Retinal pigment epithelial cell (primary cell): ENCODE results near the gene SAMD8.
"Not testable (repeated sequence)": the region's sequence is repeated elsewhere in the genome, so short reads cannot be mapped to it uniquely, and the experiment has no call there.

Experiments
- DNase-seq: peaks from one replicate; pipeline ENCODE4 v3.0.0-alpha.2; 2010; ENCODE audit warnings: low read depth
- H3K4me3 ChIP-seq: 2 replicates; pipeline ENCODE4 v1.5.1; 2011; ENCODE audit warnings: mild to moderate bottlenecking, low read length, control low read depth, moderate library complexity
- TF ChIP-seq, protein P1 (sequence below): conservative IDR thresholded peaks from 2 replicates; pipeline ENCODE4 v1.5.1; 2011; ENCODE audit warnings: low read depth, low read length, control low read depth, inconsistent platforms

The SAMD8 gene

DNA sequence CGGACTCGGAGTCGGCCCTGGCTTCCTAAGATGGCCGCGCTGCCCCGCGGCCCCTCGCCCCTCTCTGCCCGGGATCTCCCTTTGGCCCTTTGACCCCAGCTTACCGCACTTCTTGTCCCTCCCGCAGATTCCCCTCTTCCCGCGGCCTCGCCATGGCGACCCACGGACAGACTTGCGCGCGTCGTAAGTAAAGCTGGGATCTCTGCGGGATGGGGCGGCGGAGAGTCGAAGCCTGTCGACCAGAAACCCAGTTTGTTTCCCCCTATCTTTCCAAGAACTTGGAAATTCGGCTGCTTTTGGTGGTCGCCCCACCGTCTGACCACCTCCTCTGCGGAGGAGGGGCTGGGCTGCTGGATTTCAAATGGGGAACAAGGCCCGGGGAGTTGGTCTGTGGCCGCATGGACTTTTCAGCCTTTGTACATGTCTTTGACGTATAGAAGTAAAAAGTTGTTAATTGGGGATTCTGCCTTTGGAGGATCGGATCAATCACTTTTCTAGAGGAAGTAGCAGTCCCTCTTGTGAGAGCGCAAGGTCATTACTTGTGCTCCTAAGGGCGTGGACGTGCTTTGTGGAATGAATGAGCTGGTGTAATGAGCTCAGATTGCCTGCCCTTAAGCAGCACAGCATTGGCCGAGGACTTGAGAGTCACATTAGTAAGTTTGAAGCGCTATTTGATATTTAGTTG, 99.7 kb downstream of the SAMD8 start:
- TF ChIP-seq, protein P1, sequence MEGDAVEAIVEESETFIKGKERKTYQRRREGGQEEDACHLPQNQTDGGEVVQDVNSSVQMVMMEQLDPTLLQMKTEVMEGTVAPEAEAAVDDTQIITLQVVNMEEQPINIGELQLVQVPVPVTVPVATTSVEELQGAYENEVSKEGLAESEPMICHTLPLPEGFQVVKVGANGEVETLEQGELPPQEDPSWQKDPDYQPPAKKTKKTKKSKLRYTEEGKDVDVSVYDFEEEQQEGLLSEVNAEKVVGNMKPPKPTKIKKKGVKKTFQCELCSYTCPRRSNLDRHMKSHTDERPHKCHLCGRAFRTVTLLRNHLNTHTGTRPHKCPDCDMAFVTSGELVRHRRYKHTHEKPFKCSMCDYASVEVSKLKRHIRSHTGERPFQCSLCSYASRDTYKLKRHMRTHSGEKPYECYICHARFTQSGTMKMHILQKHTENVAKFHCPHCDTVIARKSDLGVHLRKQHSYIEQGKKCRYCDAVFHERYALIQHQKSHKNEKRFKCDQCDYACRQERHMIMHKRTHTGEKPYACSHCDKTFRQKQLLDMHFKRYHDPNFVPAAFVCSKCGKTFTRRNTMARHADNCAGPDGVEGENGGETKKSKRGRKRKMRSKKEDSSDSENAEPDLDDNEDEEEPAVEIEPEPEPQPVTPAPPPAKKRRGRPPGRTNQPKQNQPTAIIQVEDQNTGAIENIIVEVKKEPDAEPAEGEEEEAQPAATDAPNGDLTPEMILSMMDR = no peak
- no peak for DNase-seq
- peak overlapping the region; percentile 96 for H3K4me3 ChIP-seq

DNA sequence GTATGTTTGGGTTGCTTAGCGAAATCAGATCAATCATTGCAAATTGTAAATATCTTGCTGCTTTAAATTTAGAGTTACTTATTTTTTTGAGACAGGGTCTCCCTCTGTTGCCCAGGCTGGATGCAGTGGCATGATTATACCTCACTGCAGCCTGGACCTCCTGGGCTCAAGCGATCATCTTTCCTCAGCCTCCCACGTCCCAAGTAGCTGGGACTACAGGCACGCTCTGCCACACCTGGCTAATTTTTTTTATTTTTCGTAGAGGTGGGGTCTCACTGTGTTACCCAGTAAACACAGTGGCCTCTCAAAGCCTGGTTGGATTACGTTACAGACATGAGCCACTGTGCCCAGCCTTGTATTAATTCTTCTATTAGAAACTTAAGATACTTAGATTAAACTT, 100.9 kb downstream of the SAMD8 start:
- no peak for DNase-seq
- peak overlapping the region; percentile 96 for H3K4me3 ChIP-seq

DNA sequence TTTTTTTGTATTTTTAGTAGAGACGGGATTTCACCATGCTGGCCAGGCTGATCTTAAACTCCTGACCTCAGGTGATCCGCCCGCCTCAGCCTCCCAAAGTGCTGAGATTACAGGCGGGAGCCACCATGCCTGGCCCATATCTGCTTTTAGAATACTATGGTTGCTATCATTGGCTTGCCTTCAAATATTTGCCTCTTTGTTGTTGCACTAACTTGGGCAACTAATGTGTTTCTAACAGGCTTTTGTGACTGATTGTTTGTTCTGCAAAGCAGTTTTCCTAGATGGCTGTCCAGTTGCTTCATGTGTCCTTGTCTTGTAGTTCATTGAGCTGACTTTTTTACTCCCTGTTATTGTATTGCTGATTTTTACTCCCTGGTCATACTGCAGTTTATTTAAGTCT, 108.8 kb downstream of the SAMD8 start:
- no peak for DNase-seq
- TF ChIP-seq, protein P1 = no peak
- H3K4me3 ChIP-seq = no peak overlapping the region

More for the DNA sequence above, 100.9 kb downstream of the SAMD8 start:
- TF ChIP-seq, protein P1 = no peak

DNA sequence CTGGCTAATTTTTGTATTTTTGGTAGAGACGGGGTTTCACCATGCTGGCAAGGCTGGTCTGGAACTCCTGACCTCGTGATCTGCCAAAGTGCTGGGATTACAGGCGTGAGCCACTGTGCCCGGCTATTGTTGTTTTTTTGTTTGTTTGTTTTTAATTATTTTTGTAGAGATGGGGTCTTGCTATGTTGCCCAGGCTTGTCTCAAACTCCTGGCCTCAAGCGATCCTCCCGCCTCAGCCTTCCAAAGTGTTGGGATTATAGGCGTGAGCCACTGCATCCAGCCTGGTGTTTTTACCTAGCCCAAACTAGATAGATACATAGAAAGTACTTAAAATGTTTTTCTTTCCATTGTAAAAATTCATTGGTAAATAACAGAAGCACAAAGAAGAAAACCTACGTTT, 110.0 kb downstream of the SAMD8 start:
- DNase-seq, H3K4me3 ChIP-seq: not testable (repeated sequence)

DNA sequence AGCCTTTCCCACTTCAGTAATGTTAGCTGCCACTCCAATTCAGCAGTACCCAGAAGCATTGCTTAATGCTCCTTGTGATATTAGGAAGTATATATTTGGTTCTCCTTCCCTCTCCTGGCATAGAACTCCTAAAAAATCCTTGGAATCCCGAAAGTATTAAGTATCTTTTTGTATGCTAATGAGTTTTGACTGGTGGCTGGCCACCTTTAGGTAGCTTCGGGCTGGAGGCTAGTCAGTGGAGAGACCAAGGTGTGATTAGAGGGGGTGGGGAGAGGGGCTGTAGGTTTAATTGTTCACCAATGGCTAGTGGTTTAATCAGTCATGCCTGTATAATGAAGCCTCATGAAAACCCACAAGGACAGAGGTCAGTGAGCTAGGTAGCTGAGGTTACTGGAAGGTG, 112.1 kb downstream of the SAMD8 start:
- no peak overlapping the region for H3K4me3 ChIP-seq
- TF ChIP-seq, protein P1 = no peak
- DNase-seq = no peak

DNA sequence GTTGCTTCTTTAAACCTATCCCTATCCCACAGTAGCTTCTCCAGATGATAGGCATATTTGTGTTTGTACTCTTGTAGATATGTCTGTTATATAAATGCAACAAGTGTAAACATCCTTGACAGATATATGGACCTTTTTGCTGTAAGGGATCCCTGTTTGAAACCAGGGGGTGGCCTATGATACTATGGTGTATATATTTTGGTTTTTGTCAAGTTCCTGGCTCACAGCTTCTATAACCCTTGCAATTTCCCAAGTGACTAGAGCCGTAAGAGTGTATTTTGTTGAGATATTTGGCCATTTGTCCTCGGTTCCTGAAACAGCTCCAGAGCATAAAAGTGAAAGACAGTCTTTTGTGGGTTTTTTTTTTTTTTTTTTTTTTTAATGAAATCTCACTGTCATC, 114.6 kb downstream of the SAMD8 start:
- DNase-seq = no peak
- H3K4me3 ChIP-seq = no peak overlapping the region
- TF ChIP-seq, protein P1 = no peak

DNA sequence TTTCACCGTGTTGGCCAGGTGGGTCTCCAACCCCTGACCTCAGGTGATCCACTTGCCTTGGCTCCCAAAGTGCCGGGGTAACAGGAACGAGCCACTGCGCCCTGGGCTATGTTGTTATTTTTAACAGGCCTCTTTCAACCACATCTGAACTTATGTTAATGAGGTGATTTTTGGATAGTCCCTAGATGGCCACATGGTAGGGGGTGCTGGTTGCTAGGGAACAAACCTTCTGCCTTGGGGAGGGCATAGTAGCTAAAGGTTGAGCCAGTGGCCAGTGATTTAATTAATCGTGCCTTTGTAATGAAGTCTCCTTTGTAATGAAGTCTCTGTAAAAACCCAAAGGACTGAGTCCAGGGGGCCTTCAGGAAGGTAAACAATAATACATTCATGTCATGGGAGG, 115.2 kb downstream of the SAMD8 start:
- no peak overlapping the region for H3K4me3 ChIP-seq
- no peak for DNase-seq
- TF ChIP-seq, protein P1 = no peak

DNA sequence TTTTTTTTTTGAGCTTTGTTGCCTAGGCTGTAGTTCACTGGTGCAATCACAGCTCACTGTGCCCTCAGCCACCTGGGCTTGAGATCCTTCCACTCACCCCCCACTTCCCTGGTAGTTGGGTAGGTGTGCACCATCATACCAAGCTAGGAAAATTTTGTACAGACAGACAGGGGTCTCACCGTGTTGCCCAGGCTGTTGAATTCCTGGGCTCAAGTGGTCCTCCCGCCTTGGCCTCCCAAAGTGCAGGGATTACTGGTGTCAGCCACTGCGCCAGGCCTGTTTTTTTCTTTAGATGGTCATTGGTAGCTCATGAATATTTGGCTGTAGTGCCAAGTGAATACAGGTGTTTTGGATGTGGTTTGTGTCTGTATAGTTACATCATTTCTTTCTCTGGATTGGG, 116.8 kb downstream of the SAMD8 start:
- DNase-seq = no peak
- TF ChIP-seq, protein P1 = no peak
- no peak overlapping the region for H3K4me3 ChIP-seq
